CD4-positive, alpha-beta T cell treated with Interleukin-6 at 100 ng/mL for 8 hours (primary cell): ENCODE measurements around the gene SHLD2.
"Not testable (repeated sequence)": the region's sequence is repeated elsewhere in the genome, so short reads cannot be mapped to it uniquely, and the experiment has no call there.

Source experiments
- DNase-seq: peaks from one replicate; pipeline ENCODE4 v3.0.0-alpha.2; 2020; ENCODE audit warnings: mixed read lengths, low spot score

SHLD2 gene, protein sequence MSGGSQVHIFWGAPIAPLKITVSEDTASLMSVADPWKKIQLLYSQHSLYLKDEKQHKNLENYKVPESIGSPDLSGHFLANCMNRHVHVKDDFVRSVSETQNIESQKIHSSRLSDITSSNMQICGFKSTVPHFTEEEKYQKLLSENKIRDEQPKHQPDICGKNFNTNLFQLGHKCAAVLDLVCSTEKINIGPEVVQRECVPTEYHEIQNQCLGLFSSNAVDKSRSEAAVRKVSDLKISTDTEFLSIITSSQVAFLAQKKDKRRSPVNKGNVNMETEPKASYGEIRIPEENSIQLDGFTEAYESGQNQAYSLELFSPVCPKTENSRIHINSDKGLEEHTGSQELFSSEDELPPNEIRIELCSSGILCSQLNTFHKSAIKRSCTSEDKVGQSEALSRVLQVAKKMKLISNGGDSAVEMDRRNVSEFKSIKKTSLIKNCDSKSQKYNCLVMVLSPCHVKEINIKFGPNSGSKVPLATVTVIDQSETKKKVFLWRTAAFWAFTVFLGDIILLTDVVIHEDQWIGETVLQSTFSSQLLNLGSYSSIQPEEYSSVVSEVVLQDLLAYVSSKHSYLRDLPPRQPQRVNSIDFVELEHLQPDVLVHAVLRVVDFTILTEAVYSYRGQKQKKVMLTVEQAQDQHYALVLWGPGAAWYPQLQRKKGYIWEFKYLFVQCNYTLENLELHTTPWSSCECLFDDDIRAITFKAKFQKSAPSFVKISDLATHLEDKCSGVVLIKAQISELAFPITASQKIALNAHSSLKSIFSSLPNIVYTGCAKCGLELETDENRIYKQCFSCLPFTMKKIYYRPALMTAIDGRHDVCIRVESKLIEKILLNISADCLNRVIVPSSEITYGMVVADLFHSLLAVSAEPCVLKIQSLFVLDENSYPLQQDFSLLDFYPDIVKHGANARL

DNA sequence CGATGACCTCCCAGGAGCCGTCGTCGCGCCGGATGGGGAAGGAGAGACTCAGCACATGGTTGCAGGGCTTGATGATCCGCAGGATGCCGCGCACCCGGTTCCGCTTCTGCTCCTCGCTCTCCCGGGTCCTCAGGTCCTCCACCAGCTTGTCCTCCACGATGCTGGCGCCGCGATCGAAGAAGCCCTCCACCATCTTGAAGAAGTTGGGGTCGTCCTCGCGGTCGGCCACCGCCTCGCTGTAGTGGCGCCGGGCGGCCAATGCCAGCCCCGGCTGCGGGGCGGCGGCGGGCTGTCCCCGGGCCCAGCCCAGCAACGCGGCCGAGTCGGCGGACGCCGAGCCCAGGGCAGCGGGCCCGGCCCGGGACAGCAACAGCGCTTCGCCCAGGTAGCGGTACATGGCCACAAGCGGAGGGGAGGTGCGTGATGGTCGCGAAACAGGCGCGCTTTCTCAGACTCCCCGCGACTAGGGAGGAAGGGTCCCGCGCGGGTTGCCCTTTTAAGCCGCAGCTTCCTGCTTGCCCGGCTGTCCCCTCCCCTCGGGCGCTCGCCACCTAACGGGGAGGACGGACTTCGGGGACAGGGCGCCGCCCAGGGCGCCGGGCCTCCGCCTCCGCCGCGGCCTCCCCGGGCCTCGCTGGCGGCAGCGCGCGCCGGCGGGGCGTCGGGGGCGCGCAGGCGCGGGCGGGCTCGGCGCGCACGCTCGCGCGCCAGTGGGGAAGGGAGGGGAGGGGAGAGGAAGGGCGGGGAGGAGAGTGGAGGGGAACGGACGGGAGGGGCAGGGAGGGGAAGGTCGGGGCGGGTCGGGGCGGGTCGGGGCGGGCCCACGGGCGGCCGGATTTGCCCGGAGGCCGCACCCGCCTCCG is at the start of gene SHLD2, which contains the start of gene GLUD1:
Gene SHLD2 (plus strand): TSS at position 834 of the 863 bp plus-strand sequence. CDS start 56,149 bp downstream, outside the sequence.
Gene GLUD1 (minus strand): TSS at position 471 of the 863 bp plus-strand sequence. CDS start 74 bp downstream, at position 397.
- DNase-seq, result peak; percentile 88

DNA sequence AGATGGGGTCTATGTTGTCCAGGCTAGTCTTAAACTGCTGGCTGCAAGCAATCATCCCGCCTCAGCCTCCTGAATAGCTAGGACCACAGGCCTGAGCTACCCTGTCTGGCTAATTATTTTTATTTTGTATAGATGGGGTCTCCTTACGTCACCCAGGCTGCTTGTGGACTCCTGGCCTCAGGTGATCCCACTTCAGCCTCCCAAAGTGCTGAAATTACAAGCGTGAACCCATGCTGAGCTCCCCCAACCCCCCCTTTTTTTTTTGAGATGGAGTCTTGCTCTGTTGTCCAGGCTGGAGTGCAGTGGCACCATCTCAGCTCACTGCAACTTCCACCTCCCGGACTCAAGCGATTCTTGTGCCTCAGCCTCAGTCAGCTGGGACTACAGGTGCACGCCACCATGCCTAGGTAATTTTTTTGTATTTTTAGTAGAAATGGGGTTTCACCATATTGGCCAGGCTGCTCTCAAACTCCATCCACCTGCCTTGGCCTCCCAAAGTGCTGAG is 49.5 kb upstream of the SHLD2 start:
- DNase-seq, result no peak

DNA sequence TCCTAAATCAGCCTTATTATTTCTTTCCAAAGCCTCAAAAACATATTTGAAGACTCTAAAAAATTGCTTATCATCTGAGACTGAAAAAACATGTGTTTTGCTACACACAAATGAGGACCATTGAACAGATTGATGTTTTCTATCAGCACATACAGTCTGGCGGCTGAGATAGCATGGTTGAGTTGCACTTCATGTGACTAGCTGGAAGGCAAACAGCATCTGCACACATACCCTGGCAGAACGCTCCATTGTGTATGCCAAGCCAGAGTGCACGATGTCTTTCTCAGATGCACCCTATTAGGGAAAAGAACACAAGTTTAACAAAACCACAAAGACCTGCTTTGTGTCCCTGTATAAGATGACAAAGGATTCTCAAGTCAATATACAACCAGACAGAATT is 41.9 kb upstream of the SHLD2 start:
- DNase-seq, result no peak

DNA sequence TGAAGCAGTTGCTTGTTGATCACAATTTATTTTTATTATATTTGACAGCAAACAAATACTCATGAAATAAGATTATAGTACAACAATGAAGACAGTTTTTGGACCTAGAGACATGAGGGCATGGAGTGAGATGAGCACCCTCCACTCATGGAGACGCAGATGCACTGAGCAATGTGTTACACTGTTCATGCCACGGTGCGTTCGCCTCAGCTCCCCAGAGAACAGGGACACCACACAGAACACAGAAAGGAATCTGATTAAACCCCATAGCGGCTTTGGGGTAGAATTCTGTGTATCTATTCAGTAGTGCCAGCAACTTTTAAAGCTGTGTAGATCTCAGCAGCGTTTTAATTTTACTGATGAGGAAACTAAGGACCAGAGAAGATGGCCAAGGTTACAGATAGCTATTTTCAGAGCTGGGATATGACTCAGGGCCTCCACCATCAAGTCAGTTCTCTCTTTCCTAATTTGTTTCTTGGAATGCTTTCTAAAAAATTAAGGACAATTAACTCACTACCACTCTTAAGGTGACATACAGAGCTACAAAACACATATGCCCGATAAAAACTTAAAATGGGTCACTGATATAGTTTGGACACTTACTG is 41.3 kb upstream of the SHLD2 start:
- DNase-seq, result no peak

DNA sequence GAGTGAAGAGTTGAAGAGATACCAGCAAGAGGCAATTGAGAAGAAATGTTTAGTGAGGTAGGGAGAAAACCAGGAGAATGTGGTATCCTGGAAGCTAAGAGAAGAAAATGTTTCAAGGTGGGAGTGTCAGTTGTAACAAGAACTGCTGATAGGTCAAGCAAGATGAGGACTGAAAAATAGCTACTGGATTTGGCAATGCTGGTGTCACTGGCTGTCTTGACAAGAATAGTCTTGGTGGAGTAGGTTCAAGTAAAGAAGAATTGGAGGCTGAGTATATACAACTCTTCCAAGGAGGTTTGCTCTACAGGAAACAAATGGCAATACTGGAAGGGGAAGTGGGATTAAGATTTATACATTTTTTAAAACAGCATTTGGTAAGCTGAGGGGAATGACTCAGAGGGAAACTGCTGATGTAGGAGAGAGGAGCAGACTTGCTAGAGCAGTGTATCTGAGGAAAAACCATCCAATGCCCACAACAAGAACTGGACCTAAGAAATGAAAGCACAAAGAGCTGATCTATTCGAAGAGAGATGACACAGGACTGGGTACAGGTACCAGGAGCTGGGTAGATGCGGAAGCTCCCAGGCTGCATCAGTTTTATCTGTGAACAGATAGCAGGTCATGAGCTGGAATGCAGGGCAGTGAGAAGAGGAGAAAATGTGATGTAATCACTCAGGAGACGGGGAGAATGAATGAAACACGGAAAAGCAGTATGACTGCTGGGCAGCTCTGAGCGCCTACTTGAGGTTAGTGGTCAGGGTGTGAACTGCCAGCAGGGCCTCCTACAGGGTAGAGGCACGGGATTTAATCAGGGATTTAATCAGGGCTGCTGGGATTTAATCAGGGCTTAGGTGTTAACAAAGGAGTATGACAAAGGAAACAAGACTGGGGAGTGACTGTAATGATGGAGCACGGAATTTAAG is 40.4 kb upstream of the SHLD2 start:
- no peak for DNase-seq

DNA sequence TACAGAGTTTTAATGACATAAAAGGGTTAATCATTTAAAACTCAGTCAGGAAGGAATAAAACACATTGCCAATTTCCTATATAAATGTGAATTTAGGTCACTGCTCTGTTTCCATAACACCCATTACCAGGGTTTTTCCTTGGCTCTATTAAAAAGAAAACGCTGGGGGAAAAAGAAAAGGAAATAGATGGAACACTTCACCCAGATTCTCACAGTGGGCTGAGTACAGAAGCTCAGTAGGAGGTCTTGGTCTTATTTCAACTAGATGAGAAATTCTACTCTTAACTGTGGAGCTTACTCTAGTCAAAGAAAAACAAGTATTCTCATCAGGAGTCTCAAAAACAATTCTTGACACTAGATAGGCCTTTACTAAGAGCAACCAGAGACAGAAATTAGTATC is 36.8 kb upstream of the SHLD2 start:
- no peak for DNase-seq

DNA sequence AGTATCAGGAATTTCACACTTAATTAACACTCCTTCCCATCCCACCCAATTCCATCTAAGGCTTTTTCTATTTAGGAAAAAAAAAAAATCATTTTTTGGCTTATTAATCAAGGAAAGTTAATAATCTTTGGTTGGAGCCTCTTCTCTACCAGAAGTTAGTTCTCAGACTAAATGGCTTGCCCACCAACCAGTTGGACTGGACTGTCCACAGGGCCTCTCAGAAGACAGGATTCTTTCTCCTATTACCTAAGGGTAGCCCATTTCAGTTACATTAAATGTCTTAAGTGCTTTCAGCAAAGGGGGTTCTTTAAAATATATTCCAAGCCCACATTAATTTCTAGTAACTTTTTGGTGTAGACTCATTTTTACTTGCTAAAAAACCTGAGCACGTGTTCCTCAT is 35.6 kb upstream of the SHLD2 start:
- no peak for DNase-seq

DNA sequence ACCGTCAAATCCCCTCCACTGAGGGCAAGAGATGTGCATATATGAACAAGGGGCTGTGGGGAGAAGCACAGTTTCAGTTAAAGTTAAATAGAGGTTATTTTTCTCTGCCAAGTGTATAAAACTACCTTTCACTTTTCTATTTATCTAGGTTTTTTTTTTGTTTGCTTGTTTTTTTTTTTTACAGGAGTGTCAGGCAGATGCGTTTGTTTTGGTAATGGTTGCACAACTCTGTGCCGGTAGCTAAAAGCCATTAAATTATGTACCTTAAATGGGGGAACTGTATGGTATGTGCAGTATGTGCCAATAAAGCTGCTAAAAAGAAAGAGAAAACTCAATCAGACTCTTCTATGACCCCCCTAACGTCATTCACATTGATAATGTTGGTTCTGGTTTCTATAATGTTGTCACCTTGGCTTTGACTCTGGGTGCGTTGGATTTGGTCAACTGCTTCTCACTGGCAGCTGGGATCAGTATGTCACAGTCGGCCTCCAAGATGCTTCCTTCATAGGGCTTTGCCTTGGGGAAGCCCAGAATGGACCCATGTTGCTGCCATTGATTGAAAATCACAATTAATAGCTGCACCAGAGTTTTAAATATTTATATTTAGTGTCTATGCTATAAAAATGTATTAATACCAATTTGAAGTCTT is 34.6 kb upstream of the SHLD2 start:
- DNase-seq, result no peak

DNA sequence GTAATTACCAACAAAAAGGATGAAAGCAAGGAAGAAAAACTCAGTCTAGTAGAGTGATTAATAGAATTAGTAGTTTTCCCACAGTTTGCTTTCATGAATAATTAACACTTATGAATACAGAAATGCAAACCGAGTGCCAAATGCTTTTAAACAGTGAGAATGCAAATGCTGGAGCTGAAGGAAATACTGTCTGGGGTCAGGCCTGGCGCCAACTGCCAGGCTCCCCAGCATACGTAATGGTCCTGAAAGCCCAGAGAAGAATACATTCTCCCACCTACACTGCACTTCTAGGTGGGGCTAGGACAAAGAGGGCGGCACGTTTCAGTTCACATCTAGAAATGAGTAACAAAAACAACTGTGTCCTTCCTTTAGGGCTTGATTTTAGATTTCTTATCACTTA is 30.4 kb upstream of the SHLD2 start:
- DNase-seq, result no peak

DNA sequence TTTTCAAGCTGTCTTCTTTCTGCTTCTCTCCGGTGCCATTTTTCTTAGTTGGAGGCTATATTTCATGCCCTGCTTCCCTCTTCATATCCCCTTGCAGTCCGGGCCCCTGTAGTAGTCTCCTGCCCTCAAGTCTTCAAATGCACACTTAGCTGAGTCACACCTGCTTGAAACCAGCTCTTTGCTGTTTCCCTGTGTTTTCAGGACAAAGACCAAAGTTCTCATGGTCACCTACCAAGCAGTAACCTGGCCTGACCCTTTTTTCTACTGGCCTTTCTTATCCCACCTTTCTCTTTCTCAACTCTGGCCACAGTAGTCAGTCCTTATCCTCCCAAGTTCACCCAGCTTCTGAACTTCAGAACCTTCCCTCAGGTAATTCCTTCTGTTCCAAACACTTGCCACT is 28.8 kb upstream of the SHLD2 start:
- DNase-seq, result no peak

DNA sequence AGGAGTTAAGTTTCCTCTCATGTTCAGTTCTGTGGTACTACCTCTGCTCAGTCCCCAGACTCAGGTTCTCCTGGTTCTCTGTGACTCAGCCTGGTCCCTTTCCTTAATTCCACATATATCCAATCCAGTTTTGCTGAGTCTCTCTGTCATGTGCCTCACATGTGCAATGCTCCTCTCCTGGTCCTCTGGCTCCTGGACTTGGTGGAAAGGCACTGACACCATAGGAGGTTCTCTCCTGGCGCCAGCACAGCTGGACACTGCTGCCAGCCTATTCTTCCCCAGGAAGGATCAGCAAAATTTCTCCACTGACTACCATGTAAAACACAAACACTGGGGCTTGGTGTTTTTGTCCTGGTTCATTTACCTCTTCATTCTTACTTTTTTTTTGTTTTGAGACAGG is 28.1 kb upstream of the SHLD2 start:
- DNase-seq, result no peak

DNA sequence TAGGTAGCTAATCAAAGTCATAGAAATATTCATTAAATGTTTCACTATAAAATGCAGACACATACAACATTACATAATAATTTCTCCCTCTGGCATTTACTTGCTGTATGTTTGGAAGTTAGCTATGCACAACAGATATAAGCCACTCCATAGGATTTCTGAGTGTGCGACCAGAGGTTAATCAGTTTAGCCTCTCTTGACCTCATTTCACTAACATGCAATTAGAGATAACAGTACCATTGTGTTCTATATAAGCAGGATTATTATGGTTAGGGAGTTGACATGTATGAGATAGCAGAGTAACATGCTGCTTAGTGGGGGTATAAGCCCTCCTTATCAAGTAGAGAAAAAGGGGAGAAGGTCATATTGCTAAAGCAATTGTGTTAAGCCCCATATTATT is 26.7 kb upstream of the SHLD2 start:
- no peak for DNase-seq

DNA sequence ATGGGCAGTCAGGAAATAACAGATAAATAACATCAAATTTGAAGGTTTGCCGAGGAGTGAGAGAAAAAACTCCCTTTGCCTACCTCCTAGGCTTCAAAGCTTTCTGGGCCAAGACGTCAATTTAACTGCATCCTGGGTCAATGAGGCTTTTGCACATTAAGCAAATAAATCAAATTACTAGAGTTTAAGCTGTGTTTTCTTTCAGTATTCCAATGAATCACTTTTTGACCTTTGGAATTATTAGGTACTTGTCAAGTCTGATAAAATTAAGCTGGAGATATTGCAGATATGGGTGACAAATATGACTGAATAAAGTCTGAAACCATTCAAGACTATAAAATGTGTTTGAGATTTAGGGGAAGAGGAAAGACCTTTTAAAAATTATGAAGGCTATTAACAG is 22.6 kb upstream of the SHLD2 start:
- DNase-seq, result no peak

DNA sequence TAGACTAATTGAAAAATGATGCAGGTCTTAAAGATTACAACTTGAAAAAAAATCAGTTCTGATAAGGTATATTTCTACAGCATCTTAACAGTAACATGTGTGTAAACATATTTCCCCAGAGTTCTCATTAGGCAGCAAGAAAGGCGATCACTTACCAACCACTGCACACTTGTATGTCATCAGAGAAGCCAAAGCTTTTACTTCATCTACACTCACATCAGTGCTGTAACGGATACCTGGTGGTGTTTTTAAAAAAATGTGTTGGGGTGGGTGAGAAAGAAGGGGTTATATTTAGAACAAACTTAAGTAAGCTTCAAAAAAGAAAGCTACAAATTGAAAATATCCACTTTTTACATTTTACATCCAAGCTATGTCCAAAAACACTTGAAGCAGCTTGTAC is 18.6 kb upstream of the SHLD2 start:
- DNase-seq, result not testable (repeated sequence)

DNA sequence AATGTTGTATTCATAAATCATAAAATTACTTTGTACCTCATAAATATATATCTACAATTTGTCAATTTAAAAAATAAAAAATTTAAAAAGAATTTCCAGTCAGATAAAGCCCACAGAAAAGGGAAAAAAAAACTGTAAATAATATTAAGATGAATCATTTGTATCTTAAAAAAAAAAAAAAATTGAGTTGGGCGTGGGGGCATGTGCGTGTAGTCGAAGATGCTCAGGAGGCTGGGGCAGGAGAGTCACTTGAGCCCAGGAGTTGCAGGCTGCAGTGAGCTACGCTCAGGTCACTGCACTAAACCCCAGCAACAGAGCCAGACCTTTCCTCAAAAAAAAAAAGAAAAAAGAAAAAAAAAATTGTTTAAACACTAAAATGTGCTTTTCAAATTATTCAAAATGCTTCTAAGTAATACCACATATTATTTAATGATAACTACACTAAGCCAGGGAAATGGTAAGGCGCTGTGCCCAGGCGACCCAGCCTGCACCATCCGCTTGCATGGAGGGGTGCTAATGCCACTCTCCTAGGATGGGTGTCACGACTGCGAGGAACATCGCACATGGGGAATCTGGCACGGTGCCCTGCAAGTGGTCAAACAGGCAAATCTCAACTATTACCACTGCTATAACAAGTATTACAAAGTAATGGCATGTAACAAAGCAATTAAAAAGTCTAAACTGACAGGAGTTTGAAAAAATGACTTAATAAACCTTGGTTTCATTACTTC is 15.7 kb upstream of the SHLD2 start:
- DNase-seq, result no peak

DNA sequence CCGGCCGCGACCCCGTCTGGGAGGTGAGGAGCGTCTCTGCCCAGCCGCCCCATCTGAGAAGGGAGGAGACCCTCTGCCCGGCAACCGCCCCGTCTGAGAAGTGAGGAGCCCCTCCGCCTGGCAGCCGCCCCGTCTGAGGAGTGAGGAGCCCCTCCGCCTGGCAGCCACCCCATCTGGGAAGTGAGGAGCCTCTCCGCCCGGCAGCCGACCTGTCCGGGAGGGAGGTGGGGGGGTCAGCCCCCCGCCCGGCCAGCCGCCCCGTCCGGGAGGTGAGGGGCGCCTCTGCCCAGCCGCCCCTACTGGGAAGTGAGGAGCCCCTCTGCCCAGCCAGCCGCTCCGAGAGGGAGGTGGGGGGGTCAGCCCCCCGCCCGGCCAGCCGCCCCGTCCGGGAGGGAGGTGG is 14.4 kb upstream of the SHLD2 start:
- not testable (repeated sequence) for DNase-seq

DNA sequence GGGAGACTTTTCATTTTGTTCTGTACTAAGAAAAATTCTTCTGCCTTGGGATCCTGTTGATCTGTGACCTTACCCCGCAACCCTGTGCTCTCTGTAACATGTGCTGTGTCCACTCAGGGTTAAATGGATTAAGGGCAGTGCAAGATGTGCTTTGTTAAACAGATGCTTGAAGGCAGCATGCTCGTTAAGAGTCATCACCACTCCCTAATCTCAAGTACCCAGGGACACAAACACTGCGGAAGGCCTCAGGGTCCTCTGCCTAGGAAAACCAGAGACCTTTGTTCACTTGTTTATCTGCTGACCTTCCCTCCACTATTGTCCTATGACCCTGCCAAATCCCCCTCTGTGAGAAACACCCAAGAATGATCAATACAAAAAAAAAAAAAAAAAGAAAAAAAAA is 13.4 kb upstream of the SHLD2 start:
- DNase-seq, result not testable (repeated sequence)

DNA sequence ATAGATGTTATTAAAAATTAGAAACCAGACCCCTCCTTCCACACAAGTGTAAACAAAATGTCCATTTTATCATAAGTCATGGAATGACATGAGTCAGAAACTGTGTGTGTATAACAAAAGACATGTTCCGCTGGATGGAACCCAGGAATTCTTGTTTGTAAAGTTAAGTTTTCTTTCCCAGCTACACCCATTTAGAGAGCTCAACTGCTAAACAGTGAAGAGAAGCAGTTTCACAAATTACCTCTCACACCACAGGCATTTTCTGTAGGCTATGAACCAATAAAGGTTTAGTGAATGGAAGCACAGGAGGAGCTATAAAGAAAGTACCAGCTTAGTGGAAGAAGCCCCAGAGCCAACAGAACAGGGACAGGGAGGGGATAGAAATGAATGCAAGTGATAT is 12.8 kb upstream of the SHLD2 start:
- not testable (repeated sequence) for DNase-seq
